PC-3 (cell line): Measurements from ENCODE around the gene CAPN13.

Source experiments
- EZH2 ChIP-seq: fragments of 300-600 bp; sonication (generic); IDR thresholded peaks from one replicate; pipeline ENCODE4 v1.6.1; 2017; ENCODE audit warnings: antibody characterized with exemption, mild to moderate bottlenecking, low read length; ENCODE audit not compliant: unreplicated experiment
- TF ChIP-seq, protein P1 (sequence below): fragments of 300-600 bp; sonication (generic); conservative IDR thresholded peaks from 2 replicates; pipeline ENCODE4 v1.5.1; 2017; ENCODE audit warnings: antibody characterized with exemption, low read depth, mild to moderate bottlenecking, low read length

- TF ChIP-seq, protein P1, sequence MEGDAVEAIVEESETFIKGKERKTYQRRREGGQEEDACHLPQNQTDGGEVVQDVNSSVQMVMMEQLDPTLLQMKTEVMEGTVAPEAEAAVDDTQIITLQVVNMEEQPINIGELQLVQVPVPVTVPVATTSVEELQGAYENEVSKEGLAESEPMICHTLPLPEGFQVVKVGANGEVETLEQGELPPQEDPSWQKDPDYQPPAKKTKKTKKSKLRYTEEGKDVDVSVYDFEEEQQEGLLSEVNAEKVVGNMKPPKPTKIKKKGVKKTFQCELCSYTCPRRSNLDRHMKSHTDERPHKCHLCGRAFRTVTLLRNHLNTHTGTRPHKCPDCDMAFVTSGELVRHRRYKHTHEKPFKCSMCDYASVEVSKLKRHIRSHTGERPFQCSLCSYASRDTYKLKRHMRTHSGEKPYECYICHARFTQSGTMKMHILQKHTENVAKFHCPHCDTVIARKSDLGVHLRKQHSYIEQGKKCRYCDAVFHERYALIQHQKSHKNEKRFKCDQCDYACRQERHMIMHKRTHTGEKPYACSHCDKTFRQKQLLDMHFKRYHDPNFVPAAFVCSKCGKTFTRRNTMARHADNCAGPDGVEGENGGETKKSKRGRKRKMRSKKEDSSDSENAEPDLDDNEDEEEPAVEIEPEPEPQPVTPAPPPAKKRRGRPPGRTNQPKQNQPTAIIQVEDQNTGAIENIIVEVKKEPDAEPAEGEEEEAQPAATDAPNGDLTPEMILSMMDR: no peak
- no peak for TF ChIP-seq EZH2
Observed at GRCh38 chr2:30772021-30772705, 35.1 kb downstream of the CAPN13 start.
